ENCODE results near the gene AIM2.

AIM2 gene

GRCh38 chr1:159015440-159015909 is 61.1 kb downstream of the AIM2 start:
- peak overlapping the region; percentile 99 for H3K4me3 ChIP-seq (ENCODE audit: low read depth, low read length)
- DNase-seq (ENCODE audit: low read depth), result peak; percentile 93

GRCh38 chr1:159014851-159015250 is 61.7 kb downstream of the AIM2 start:
- no peak for DNase-seq (ENCODE audit: low read depth)
- H3K4me3 ChIP-seq (ENCODE audit: low read depth, low read length), result peak overlapping the region; percentile 99
- TF ChIP-seq CTCF (IDR thresholded peaks at IDR 0.05; ENCODE audit: insufficient read depth, low read depth, low read length, missing control alignments), result no peak

More at GRCh38 chr1:159015440-159015909, 61.1 kb downstream of the AIM2 start:
- TF ChIP-seq CTCF (IDR thresholded peaks at IDR 0.05; ENCODE audit: insufficient read depth, low read depth, low read length, missing control alignments), result no peak

- peak overlapping the region; percentile 99 for H3K4me3 ChIP-seq (ENCODE audit: low read depth, low read length)
- DNase-seq (ENCODE audit: low read depth), result no peak
- TF ChIP-seq CTCF (IDR thresholded peaks at IDR 0.05; ENCODE audit: insufficient read depth, low read depth, low read length, missing control alignments), result no peak
Measured at GRCh38 chr1:159014003-159014571, 62.5 kb downstream of the AIM2 start.

GRCh38 chr1:159012495-159012894 is 64.1 kb downstream of the AIM2 start:
- peak overlapping the region; percentile 99 for H3K4me3 ChIP-seq (ENCODE audit: low read depth, low read length)

More at GRCh38 chr1:159012495-159012894, 64.1 kb downstream of the AIM2 start:
- peak; percentile 90 for DNase-seq (ENCODE audit: low read depth)
- no peak for TF ChIP-seq CTCF (IDR thresholded peaks at IDR 0.05; ENCODE audit: insufficient read depth, low read depth, low read length, missing control alignments)

All from GM12865 (cell line).